GM15510 (cell line): ENCODE results near the gene THSD7A.

ENCODE experiments used
- POLR2A ChIP-seq: IDR thresholded peaks from 3 replicates; pipeline ENCODE4 v1.6.1; 2011; ENCODE audit warnings: borderline replicate concordance; ENCODE audit not compliant: insufficient read length; ENCODE audit errors: extremely low read depth

Gene THSD7A

GRCh38 chr7:11456574-11456973, 375.4 kb downstream of the THSD7A start:
- TF ChIP-seq POLR2A: no peak

DNA sequence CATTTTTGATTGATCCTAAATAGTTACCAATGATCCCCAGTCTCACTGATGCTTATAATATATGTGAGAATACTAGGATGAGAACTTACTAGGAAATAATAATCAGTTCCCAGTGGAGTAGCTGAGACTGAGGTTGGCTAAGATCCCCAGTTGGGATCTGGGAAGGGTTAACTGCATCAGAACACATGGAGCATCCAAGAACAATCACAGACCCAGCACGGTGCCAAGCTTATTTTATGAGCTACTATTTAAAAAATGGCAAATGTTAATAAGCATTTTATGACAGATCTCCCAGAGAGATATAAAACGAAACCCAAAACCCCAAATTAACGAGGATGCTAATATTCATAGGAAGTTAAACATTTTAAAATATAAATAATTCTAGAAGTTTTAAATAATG, 379.5 kb downstream of the THSD7A start:
- no peak for TF ChIP-seq POLR2A

DNA sequence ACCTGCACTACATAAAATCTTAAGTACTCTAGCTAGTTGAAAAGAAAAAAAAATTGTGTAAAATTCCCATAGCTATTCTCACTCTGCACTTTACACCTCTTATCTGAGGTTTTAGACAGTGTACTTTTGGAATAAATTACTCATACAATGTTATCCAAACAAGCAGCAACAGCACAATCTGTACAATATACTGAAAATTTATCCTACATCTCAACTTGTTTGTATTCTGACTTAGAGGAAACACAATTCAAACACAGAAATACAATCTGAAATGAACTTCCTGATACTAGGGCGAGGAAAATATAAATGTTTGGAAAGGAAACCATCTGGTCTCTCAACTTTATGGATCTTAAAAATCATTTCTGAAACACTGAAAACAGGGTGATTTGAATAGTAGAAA, 381.7 kb downstream of the THSD7A start:
- TF ChIP-seq POLR2A: no peak

DNA sequence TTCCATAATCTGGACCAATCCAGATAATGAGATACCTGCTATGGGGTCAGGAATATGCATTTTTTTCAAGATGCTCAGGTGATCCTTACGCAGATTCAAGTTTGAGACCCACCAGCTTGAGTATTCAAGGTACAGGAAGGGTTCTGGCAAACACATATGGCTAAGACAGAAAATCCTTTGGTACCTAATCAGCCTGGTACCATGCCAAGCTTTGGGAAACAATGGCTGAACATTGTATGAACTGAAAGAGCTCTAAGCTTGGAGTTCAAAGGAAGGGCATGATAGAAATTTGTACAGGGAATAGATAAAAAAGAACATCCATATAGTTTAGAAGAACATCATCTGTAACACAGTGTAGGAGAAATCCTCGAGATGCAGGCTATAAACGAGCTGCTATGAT, 382.7 kb downstream of the THSD7A start:
- TF ChIP-seq POLR2A: no peak

DNA sequence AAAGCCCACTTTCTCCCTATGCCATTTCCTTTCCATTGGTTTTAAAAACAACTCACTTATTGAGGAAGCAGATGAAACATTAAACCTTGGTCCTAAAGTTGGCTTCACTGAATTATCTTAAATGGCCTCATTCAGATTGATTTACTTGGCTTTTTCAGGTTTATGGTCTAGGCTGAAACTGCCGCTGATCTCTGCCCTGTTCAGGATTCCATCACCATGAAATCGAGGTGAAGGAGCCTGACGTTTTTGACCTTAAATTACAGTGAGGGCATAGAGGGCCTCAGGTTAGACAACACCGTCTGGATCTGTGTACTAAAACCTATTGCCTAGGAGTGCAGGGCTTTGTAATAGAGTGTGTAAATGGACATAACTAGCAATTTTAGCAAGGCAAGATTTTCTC, 383.7 kb downstream of the THSD7A start:
- no peak for TF ChIP-seq POLR2A

- no peak for TF ChIP-seq POLR2A
Observed at GRCh38 chr7:11447106-11447505, 384.9 kb downstream of the THSD7A start.

GRCh38 chr7:11437994-11438393, 394.0 kb downstream of the THSD7A start:
- TF ChIP-seq POLR2A: no peak

- no peak for TF ChIP-seq POLR2A
Observed at GRCh38 chr7:11436773-11437524, 395.0 kb downstream of the THSD7A start.

GRCh38 chr7:11436316-11436715, 395.7 kb downstream of the THSD7A start:
- TF ChIP-seq POLR2A: no peak

- no peak for TF ChIP-seq POLR2A
Observed at GRCh38 chr7:11434366-11434765, 397.6 kb downstream of the THSD7A start.

- no peak for TF ChIP-seq POLR2A
Observed at GRCh38 chr7:11430841-11431240, 401.2 kb downstream of the THSD7A start.

- no peak for TF ChIP-seq POLR2A
Observed at GRCh38 chr7:11430112-11430511, 401.9 kb downstream of the THSD7A start.

DNA sequence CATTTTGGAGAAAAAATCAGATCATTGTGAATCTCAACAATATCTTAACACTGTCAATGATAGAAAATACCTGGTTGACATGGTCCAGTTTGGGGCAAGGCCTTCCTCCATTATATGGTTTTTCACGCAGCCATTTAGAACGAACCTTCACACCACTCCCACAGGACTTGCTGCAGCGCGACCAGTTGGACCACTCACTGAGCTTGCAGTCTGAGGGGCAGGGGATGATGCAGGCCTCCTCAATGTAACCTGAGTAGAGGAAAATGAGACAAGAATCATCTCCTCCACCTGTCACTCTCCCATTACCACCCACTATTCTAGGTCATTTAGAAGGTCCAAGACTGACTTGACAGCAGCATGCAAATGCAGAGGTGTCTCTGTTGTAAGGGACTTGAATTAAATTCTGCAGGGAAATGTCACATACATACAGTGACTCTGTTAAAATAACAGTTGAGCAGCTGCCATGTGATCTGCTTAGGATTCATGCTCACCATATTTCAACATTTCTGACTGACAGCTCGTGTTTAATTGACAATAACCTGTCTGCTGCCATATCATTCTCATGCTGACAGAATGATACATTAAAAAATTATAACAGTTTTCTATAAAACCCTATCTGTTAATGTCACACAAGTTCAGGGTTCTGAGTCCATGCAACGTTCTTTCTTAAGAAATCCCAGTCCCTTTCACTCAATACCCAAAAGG, 403.0 kb downstream of the THSD7A start:
- no peak for TF ChIP-seq POLR2A

GRCh38 chr7:11427686-11428273, 404.2 kb downstream of the THSD7A start:
- no peak for TF ChIP-seq POLR2A

DNA sequence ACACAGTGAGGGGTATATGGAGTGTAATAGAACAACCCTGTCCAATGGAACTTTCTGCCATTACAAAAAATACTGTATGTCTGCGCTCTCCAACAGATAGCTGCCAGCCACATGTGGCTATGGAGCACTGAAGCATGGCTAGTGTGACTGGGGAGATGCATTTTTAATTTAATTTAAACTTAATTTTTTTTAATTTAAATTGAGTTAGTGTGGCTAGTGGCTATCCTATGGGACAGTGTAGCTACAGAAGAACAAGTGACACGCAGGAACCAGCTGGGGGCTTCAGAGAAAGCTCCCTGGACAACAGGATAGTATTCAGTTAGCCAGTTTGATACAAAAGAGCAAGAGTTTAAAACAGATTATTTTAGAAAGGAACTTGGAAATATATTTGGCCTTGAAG, 408.0 kb downstream of the THSD7A start:
- no peak for TF ChIP-seq POLR2A

DNA sequence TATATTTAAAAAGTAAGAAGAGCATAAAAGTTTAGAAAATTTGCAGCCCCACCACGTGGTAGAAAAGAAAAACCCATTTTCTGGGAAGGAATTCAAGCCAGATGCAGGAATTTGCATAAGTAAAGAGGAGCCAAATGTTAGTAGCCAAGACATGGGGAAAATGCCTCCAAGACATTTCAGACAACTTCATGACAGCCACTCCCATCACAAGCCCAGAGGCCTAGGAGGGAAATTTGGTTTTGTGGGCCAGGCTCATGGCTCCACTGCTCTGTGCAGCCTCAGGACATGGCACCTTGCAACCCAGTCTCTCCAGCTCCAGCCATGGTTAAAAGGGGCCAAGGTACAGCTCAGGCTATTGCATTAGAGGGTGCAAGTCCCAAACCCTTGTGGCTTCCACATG, 411.9 kb downstream of the THSD7A start:
- no peak for TF ChIP-seq POLR2A
